ENCODE measurements around the gene OR12D3. TPM values are rescaled to one million over a fixed set of nuclear protein-coding genes. Genes with fewer than 3 reads are reported as not detected.

Gene OR12D3
- total RNA-seq, 1 experiment from 2014 or later, result not detected

DNA sequence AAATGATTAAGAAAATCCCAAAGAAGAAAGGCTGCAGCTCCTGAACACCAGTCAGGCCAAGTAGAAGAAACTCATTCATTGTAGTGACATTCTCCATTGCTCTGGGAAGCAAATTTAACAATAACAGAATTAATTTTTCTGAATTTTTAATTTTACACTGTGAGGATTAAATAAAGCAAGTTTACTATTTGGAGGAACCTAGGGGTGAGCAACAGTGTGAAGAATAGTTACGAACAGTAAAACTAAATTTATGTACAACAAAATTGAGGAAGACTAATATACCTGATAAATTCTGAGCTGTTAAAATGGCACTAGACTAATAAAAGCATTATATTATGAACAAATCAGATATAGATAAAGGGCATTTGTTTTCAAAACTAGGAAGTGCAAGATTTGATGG lies at the start of gene OR12D3 (continued):
- no peak for TF ChIP-seq AFF4 (CRISPR knock-in tag; IDR thresholded peaks at IDR 0.05; ENCODE audit: borderline replicate concordance)

DNA sequence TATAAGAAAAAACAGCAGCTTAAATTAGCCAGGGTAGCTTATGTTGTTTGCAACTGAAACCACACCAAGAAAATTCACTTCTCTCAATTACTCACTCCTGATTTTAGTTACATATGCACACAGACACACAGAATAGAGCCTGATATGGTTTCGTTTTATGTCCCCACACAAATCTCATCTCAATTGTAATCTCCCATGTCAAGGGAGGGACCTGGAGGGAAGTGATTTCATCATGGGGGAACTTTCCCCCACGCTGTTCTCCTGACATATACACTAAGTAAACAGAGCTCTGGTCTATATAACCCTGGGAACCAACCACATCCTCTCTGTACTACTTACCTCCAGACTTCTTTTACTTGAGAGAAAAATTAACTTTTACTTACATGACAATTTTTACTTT lies 49.5 kb upstream of the OR12D3 start:
- ATAC-seq (no peak), DNase-seq (ENCODE audit: low spot score) (no peak)
- H3K4me3 Mint-ChIP-seq, result no peak overlapping the region
- ChIA-PET POLR2A (no interaction called here), CTCF (interaction anchor here (1.2 kb wide), 1 partner anchor 165 kb away, joined by 3 read pairs; no protein-coding TSS in a partner anchor)
- TF ChIP-seq ATF2 (CRISPR knock-in tag; IDR thresholded peaks at IDR 0.05; ENCODE audit: borderline replicate concordance, low read depth) (no peak), ZNF416 (CRISPR knock-in tag; IDR thresholded peaks at IDR 0.05) (no peak), E2F1 (CRISPR knock-in tag; IDR thresholded peaks at IDR 0.05) (no peak), USF1 (CRISPR knock-in tag; IDR thresholded peaks at IDR 0.05) (no peak), FOXJ3 (CRISPR knock-in tag; IDR thresholded peaks at IDR 0.05; ENCODE audit: borderline replicate concordance) (no peak), SOX15 (CRISPR knock-in tag; IDR thresholded peaks at IDR 0.05) (no peak), NFATC4 (CRISPR knock-in tag; IDR thresholded peaks at IDR 0.05) (no peak), CTCF (IDR thresholded peaks at IDR 0.05) (no peak), ARID4B (CRISPR knock-in tag; IDR thresholded peaks at IDR 0.05; ENCODE audit: borderline replicate concordance) (no peak), TP53 (CRISPR knock-in tag; IDR thresholded peaks at IDR 0.05) (no peak)
- TF ChIP-seq, protein P1, sequence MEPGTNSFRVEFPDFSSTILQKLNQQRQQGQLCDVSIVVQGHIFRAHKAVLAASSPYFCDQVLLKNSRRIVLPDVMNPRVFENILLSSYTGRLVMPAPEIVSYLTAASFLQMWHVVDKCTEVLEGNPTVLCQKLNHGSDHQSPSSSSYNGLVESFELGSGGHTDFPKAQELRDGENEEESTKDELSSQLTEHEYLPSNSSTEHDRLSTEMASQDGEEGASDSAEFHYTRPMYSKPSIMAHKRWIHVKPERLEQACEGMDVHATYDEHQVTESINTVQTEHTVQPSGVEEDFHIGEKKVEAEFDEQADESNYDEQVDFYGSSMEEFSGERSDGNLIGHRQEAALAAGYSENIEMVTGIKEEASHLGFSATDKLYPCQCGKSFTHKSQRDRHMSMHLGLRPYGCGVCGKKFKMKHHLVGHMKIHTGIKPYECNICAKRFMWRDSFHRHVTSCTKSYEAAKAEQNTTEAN (CRISPR knock-in tag; IDR thresholded peaks at IDR 0.05), result no peak
- no peak overlapping the region for H3K27ac Mint-ChIP-seq
- H3K4me1 Mint-ChIP-seq, result peaks cover 13% of the 10 kb centered on the region
- H3K36me3 Mint-ChIP-seq, result no peaks in the 10 kb centered on the region
- H3K27me3 Mint-ChIP-seq (ENCODE audit: low read depth), result no peaks in the 10 kb centered on the region
- H3K9me3 Mint-ChIP-seq, result peaks cover 13% of the 10 kb centered on the region
